ENCODE results near the gene FAT3. TPM values are rescaled to one million over a fixed set of nuclear protein-coding genes. Genes with fewer than 3 reads are reported as not detected.
A peak's percentile ranks its signal among the peaks of the same experiment; 100 is the strongest.

Gene FAT3
- total RNA-seq, 1 donor from 2014 or later, result 151 TPM

GRCh38 chr11:92227230-92227814 is 2.7 kb downstream of the FAT3 start:
- FAIRE-seq (no peak), DNase-seq (ENCODE audit: low spot score in 2 of 2) (peak in 1 of 2 donors; percentile 12)

- no peak for FAIRE-seq
These were observed 3.6 kb downstream of the FAT3 start for GRCh38 chr11:92227959-92228935.

GRCh38 chr11:92236856-92237255 is 12.2 kb downstream of the FAT3 start:
- no peak for DNase-seq (ENCODE audit: low spot score in 2 of 2)

More at GRCh38 chr11:92227959-92228935, 3.6 kb downstream of the FAT3 start:
- peak in 1 of 2 donors; percentile 7 for DNase-seq (ENCODE audit: low spot score in 2 of 2)

GRCh38 chr11:92240916-92241315 is 16.3 kb downstream of the FAT3 start:
- DNase-seq (ENCODE audit: low spot score in 2 of 2) (no peak), FAIRE-seq (no peak)

More at GRCh38 chr11:92236856-92237255, 12.2 kb downstream of the FAT3 start:
- no peak for FAIRE-seq

GRCh38 chr11:92245700-92246271 is 21.2 kb downstream of the FAT3 start:
- DNase-seq (ENCODE audit: low spot score in 2 of 2) (no peak), FAIRE-seq (no peak)

- FAIRE-seq, result no peak
These were observed 22.0 kb downstream of the FAT3 start for GRCh38 chr11:92246630-92247029.

GRCh38 chr11:92249156-92249753 is 24.6 kb downstream of the FAT3 start:
- FAIRE-seq, result no peak
- no peak for DNase-seq (ENCODE audit: low spot score in 2 of 2)

More at GRCh38 chr11:92246630-92247029, 22.0 kb downstream of the FAT3 start:
- no peak for DNase-seq (ENCODE audit: low spot score in 2 of 2)

GRCh38 chr11:92251980-92252379 is 27.4 kb downstream of the FAT3 start:
- no peak for DNase-seq (ENCODE audit: low spot score in 2 of 2)
- no peak for FAIRE-seq

- FAIRE-seq (no peak), DNase-seq (ENCODE audit: low spot score in 2 of 2) (no peak)
These were observed 28.8 kb downstream of the FAT3 start for GRCh38 chr11:92253421-92253820.

- FAIRE-seq (no peak), DNase-seq (ENCODE audit: low spot score in 2 of 2) (no peak)
These were observed 29.3 kb downstream of the FAT3 start for GRCh38 chr11:92253945-92254344.

GRCh38 chr11:92257536-92257935 is 32.9 kb downstream of the FAT3 start:
- FAIRE-seq (no peak), DNase-seq (ENCODE audit: low spot score in 2 of 2) (no peak)

- no peak for FAIRE-seq
- no peak for DNase-seq (ENCODE audit: low spot score in 2 of 2)
These were observed 35.2 kb downstream of the FAT3 start for GRCh38 chr11:92259861-92260260.

- no peak for DNase-seq (ENCODE audit: low spot score in 2 of 2)
- FAIRE-seq, result no peak
These were observed 39.7 kb downstream of the FAT3 start for GRCh38 chr11:92264350-92264749.

- FAIRE-seq, result no peak
- no peak for DNase-seq (ENCODE audit: low spot score in 2 of 2)
These were observed 42.2 kb downstream of the FAT3 start for GRCh38 chr11:92266806-92267205.

- DNase-seq (ENCODE audit: low spot score in 2 of 2) (no peak), FAIRE-seq (no peak)
These were observed 42.7 kb downstream of the FAT3 start for GRCh38 chr11:92267278-92267677.

GRCh38 chr11:92267968-92268367 is 43.4 kb downstream of the FAT3 start:
- FAIRE-seq (no peak), DNase-seq (ENCODE audit: low spot score in 2 of 2) (no peak)

- no peak for FAIRE-seq
These were observed 43.9 kb downstream of the FAT3 start for GRCh38 chr11:92268546-92268945.

GRCh38 chr11:92269021-92269420 is 44.4 kb downstream of the FAT3 start:
- FAIRE-seq (no peak), DNase-seq (ENCODE audit: low spot score in 2 of 2) (no peak)

More at GRCh38 chr11:92268546-92268945, 43.9 kb downstream of the FAT3 start:
- DNase-seq (ENCODE audit: low spot score in 2 of 2), result no peak

GRCh38 chr11:92269841-92270240 is 45.2 kb downstream of the FAT3 start:
- DNase-seq (ENCODE audit: low spot score in 2 of 2) (no peak), FAIRE-seq (no peak)

GRCh38 chr11:92272651-92273050 is 48.0 kb downstream of the FAT3 start:
- DNase-seq (ENCODE audit: low spot score in 2 of 2), result no peak
- FAIRE-seq, result no peak

Data from frontal cortex (tissue), 4 donors.